Measurements from ENCODE around the gene SULT1C2.

DNA sequence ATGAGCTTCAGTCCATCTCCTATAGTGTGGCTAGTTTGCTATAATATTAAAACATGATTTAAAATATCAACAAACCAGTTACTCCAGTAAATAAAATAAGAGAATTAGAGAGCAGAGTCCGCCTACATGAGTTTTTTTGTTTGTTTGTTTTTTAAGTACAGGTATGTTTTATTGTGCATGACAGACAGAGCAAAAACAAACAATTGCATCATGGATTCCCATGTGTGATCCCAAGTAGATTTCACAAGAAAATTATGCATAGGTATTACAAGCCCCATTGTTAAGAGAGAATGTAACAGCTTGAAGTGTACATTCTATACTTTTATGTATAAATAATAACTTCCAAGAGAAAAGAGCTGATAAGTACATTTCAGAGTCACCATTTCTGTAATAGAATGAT lies 27.9 kb upstream of the SULT1C2 start:
- TF ChIP-seq ELK1 (IDR thresholded peaks at IDR 0.05; ENCODE audit: low read depth, low read length): no peak
- no peak for TF ChIP-seq CTCF (IDR thresholded peaks at IDR 0.05 in 2 of 3, conservative IDR thresholded peaks at IDR 0.05 in 1 of 3; ENCODE audit: control insufficient read depth in 2 of 3, extremely low read depth in 1 of 3, insufficient read depth in 1 of 3, low read depth in 3 of 3, low read length in 3 of 3)
- no peak for TF ChIP-seq MYC (IDR thresholded peaks at IDR 0.05; ENCODE audit: insufficient read depth, insufficient read length, insufficient replicate concordance, low read length, severe bottlenecking)
- no peak for TF ChIP-seq RB1 (IDR thresholded peaks at IDR 0.05; ENCODE audit: borderline replicate concordance)
- no peak for TF ChIP-seq IKZF1 (conservative IDR thresholded peaks at IDR 0.05)
- no peak for TF ChIP-seq POLR2A (IDR thresholded peaks at IDR 0.05; ENCODE audit: low read depth, low read length)
- TF ChIP-seq EGR1 (IDR thresholded peaks at IDR 0.05; ENCODE audit: borderline replicate concordance in 1 of 2, low read depth in 2 of 2, low read length in 2 of 2): no peak
- TF ChIP-seq SP1 (IDR thresholded peaks at IDR 0.05; ENCODE audit: low read depth, low read length): no peak
- TF ChIP-seq NR2C1 (IDR thresholded peaks at IDR 0.05): no peak
- TF ChIP-seq ETV6 (conservative IDR thresholded peaks at IDR 0.05 in 1 of 2, IDR thresholded peaks at IDR 0.05 in 1 of 2; ENCODE audit: borderline replicate concordance in 1 of 2, low read depth in 1 of 2): no peak
- no peak for TF ChIP-seq BCL11A (IDR thresholded peaks at IDR 0.05; ENCODE audit: low read depth, low read length)
- no peak for TF ChIP-seq ATF7 (IDR thresholded peaks at IDR 0.05; ENCODE audit: low read depth)
- no peak for TF ChIP-seq HCFC1 (IDR thresholded peaks at IDR 0.05; ENCODE audit: low read length)
- TF ChIP-seq CEBPB (IDR thresholded peaks at IDR 0.05; ENCODE audit: borderline replicate concordance in 1 of 2, low read depth in 2 of 2, low read length in 2 of 2): no peak
